WTC11 (cell line): ENCODE results near the gene MAGI3. TPM values are rescaled to one million over a fixed set of nuclear protein-coding genes. Genes with fewer than 3 reads are reported as not detected.

Experiments
- ATAC-seq: fragments of 200-7000 bp; cut with Tn5 transposase; 2 replicates; pipeline ENCODE4 v1.10.0; 2021; ENCODE audit warnings: mild to moderate bottlenecking, moderate library complexity
- CTCF ChIA-PET: fragments of 300-600 bp; sonication (Branson Sonifier 250); formaldehyde crosslinking; loops from one replicate; lab custom pipeline; 2021; ENCODE audit warnings: antibody characterized with exemption; lab: Charles Lee
- POLR2A ChIA-PET: fragments of 350-600 bp; sonication (Branson Sonifier 250); formaldehyde crosslinking; loops from one replicate; lab custom pipeline; 2021; ENCODE audit warnings: antibody characterized with exemption; lab: Charles Lee
- DNase-seq: peaks from one replicate; pipeline ENCODE4 v3.0.0; 2021; ENCODE audit warnings: low spot score
- H3K27ac Mint-ChIP-seq: 2 replicates; pipeline ENCODE4 v1.8.0; 2021; ENCODE audit warnings: mixed read lengths
- H3K27me3 Mint-ChIP-seq: 2 replicates; pipeline ENCODE4 v1.8.0; 2021; ENCODE audit warnings: low read depth, mild to moderate bottlenecking, moderate library complexity, mixed read lengths
- H3K36me3 Mint-ChIP-seq: 2 replicates; pipeline ENCODE4 v1.8.0; 2021; ENCODE audit warnings: mixed read lengths
- H3K4me1 Mint-ChIP-seq: 2 replicates; pipeline ENCODE4 v1.8.0; 2022; ENCODE audit warnings: mixed read lengths
- H3K4me3 Mint-ChIP-seq: 2 replicates; pipeline ENCODE4 v1.8.0; 2021; ENCODE audit warnings: mild to moderate bottlenecking, moderate library complexity, mixed read lengths
- H3K9me3 Mint-ChIP-seq: 2 replicates; pipeline ENCODE4 v1.8.0; 2021; ENCODE audit warnings: mixed read lengths
- AFF4 ChIP-seq: sonication (generic); formaldehyde crosslinking; IDR thresholded peaks from 2 replicates; pipeline ENCODE4 v1.8.1; 2023; ENCODE audit warnings: mild to moderate bottlenecking, missing genetic modification reagents, borderline replicate concordance
- ARID4B ChIP-seq: sonication (generic); formaldehyde crosslinking; IDR thresholded peaks from 2 replicates; pipeline ENCODE4 v1.8.0; 2023; ENCODE audit warnings: missing genetic modification reagents, mild to moderate bottlenecking, borderline replicate concordance
- CBFB ChIP-seq: sonication (generic); formaldehyde crosslinking; IDR thresholded peaks from 2 replicates; pipeline ENCODE4 v1.8.1; 2022; ENCODE audit warnings: mild to moderate bottlenecking, low read depth, missing genetic modification reagents
- CTCF ChIP-seq: fragments of 200-600 bp; IDR thresholded peaks from 2 replicates; pipeline ENCODE4 v1.8.0; 2022; ENCODE audit warnings: antibody characterized with exemption
- E2F5 ChIP-seq: sonication (generic); formaldehyde crosslinking; IDR thresholded peaks from 2 replicates; pipeline ENCODE4 v1.8.1; 2022; ENCODE audit warnings: mild to moderate bottlenecking, moderate library complexity, missing genetic modification reagents
- ESRRA ChIP-seq: sonication (generic); formaldehyde crosslinking; IDR thresholded peaks from 2 replicates; pipeline ENCODE4 v1.8.1; 2022; ENCODE audit warnings: mild to moderate bottlenecking, missing genetic modification reagents, borderline replicate concordance
- GTF2I ChIP-seq: fragments of 250-450 bp; sonication (Bioruptor Pico); conservative IDR thresholded peaks from 2 replicates; pipeline ENCODE4 v1.4.0; 2021; ENCODE audit warnings: mild to moderate bottlenecking
- NFYB ChIP-seq: sonication (generic); formaldehyde crosslinking; conservative IDR thresholded peaks from 2 replicates; pipeline ENCODE4 v1.8.0; 2022; ENCODE audit warnings: low read depth, missing genetic modification reagents
- RELA ChIP-seq: sonication (generic); formaldehyde crosslinking; IDR thresholded peaks from 2 replicates; pipeline ENCODE4 v1.8.1; 2022; ENCODE audit warnings: missing genetic modification reagents, mild to moderate bottlenecking, borderline replicate concordance
- TEAD4 ChIP-seq: sonication (generic); formaldehyde crosslinking; IDR thresholded peaks from 2 replicates; pipeline ENCODE4 v1.8.0; 2022; ENCODE audit warnings: mild to moderate bottlenecking, missing genetic modification reagents
- ZNF121 ChIP-seq: sonication (generic); formaldehyde crosslinking; IDR thresholded peaks from 2 replicates; pipeline ENCODE4 v1.8.0; 2023; ENCODE audit warnings: missing genetic modification reagents
- ZNF232 ChIP-seq: sonication (generic); formaldehyde crosslinking; IDR thresholded peaks from 2 replicates; pipeline ENCODE4 v1.8.0; 2022; ENCODE audit warnings: mild to moderate bottlenecking, missing genetic modification reagents
- total RNA-seq: library from RNA; stranded (reverse); gene quantifications from 3 replicates; pipeline ENCODE4 v1.2.3, GENCODE V29; 2021
- TF ChIP-seq, protein P1 (sequence below): sonication (generic); formaldehyde crosslinking; IDR thresholded peaks from 2 replicates; pipeline ENCODE4 v1.8.1; 2023; ENCODE audit warnings: mild to moderate bottlenecking, missing genetic modification reagents, moderate library complexity
- TF ChIP-seq, protein P2 (sequence below): fragments of 250-450 bp; sonication (Bioruptor Pico); IDR thresholded peaks from 2 replicates; pipeline ENCODE4 v1.9.0; 2021; ENCODE audit warnings: mild to moderate bottlenecking, borderline replicate concordance

Gene MAGI3
- total RNA-seq, 1 experiment from 2014 or later, result 9.7 TPM

- POLR2A ChIA-PET, result no interaction called here
- Mint-ChIP-seq H3K4me1 (peaks cover 8% of the 10 kb centered on the region), H3K27ac (no peak overlapping the region), H3K4me3 (no peak overlapping the region), H3K27me3 (no peaks in the 10 kb centered on the region), H3K36me3 (no peaks in the 10 kb centered on the region), H3K9me3 (no peaks in the 10 kb centered on the region)
- ATAC-seq (no peak), DNase-seq (no peak)
- CTCF ChIA-PET, result no interaction called here
- TF ChIP-seq, protein P1, sequence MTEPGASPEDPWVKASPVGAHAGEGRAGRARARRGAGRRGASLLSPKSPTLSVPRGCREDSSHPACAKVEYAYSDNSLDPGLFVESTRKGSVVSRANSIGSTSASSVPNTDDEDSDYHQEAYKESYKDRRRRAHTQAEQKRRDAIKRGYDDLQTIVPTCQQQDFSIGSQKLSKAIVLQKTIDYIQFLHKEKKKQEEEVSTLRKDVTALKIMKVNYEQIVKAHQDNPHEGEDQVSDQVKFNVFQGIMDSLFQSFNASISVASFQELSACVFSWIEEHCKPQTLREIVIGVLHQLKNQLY, result no peak
- TF ChIP-seq CTCF (no peak), CBFB (CRISPR knock-in tag) (no peak), ZNF121 (CRISPR knock-in tag) (no peak), ZNF232 (CRISPR knock-in tag) (no peak), AFF4 (CRISPR knock-in tag) (no peak), TEAD4 (no peak), RELA (CRISPR knock-in tag) (no peak), NFYB (CRISPR knock-in tag) (no peak), ARID4B (no peak), ESRRA (CRISPR knock-in tag) (no peak), E2F5 (CRISPR knock-in tag) (no peak), GTF2I (CRISPR knock-in tag) (no peak)
- TF ChIP-seq, protein P2, sequence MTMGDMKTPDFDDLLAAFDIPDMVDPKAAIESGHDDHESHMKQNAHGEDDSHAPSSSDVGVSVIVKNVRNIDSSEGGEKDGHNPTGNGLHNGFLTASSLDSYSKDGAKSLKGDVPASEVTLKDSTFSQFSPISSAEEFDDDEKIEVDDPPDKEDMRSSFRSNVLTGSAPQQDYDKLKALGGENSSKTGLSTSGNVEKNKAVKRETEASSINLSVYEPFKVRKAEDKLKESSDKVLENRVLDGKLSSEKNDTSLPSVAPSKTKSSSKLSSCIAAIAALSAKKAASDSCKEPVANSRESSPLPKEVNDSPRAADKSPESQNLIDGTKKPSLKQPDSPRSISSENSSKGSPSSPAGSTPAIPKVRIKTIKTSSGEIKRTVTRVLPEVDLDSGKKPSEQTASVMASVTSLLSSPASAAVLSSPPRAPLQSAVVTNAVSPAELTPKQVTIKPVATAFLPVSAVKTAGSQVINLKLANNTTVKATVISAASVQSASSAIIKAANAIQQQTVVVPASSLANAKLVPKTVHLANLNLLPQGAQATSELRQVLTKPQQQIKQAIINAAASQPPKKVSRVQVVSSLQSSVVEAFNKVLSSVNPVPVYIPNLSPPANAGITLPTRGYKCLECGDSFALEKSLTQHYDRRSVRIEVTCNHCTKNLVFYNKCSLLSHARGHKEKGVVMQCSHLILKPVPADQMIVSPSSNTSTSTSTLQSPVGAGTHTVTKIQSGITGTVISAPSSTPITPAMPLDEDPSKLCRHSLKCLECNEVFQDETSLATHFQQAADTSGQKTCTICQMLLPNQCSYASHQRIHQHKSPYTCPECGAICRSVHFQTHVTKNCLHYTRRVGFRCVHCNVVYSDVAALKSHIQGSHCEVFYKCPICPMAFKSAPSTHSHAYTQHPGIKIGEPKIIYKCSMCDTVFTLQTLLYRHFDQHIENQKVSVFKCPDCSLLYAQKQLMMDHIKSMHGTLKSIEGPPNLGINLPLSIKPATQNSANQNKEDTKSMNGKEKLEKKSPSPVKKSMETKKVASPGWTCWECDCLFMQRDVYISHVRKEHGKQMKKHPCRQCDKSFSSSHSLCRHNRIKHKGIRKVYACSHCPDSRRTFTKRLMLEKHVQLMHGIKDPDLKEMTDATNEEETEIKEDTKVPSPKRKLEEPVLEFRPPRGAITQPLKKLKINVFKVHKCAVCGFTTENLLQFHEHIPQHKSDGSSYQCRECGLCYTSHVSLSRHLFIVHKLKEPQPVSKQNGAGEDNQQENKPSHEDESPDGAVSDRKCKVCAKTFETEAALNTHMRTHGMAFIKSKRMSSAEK (CRISPR knock-in tag), result no peak
Measured at GRCh38 chr1:113434874-113435175, 44.5 kb downstream of the MAGI3 start.
